Cardiac fibroblast (primary cell): ENCODE measurements around the gene ITPKC.

Experiments used
- DNase-seq, 2 donors: peaks; one replicate each; pipeline versions ENCODE4 v3.0.0 to v3.0.0-alpha.2; 2010; ENCODE audit warnings: low read depth in 2 of 2
- H3K4me3 ChIP-seq, 2 donors: replicated peaks in 1 of 2; 1 replicate in 1 of 2; 2 replicates in 1 of 2; pipeline ENCODE4 v1.5.1; 2011; ENCODE audit warnings: low read depth in 2 of 2, low read length in 2 of 2, mild to moderate bottlenecking in 2 of 2, moderate library complexity in 1 of 2
- CTCF ChIP-seq: IDR thresholded peaks from one replicate; pipeline ENCODE4 v1.5.1; 2011; ENCODE audit warnings: low read depth, mild to moderate bottlenecking, low read length, inconsistent platforms

ITPKC gene

GRCh38 chr19:40716482-40717324 lies at the start of gene ITPKC, which contains the start of gene COQ8B:
ITPKC (plus strand) TSS chr19:40717112; CDS start chr19:40717136, 24 bp downstream.
COQ8B (minus strand) TSS chr19:40716886; CDS start chr19:40714632, 2,254 bp downstream.
- peak; percentile 98 to 99 for DNase-seq
- H3K4me3 ChIP-seq, result peak within 1 kb of the TSS; percentile 61 to 92
- TF ChIP-seq CTCF, result no peak

- no peak overlapping the region for H3K4me3 ChIP-seq
- DNase-seq, result no peak
- no peak for TF ChIP-seq CTCF
Measured at GRCh38 chr19:40667602-40668001, 49.3 kb upstream of the ITPKC start.

GRCh38 chr19:40668991-40669614 lies 47.8 kb upstream of the ITPKC start:
- DNase-seq, result no peak
- TF ChIP-seq CTCF, result no peak
- no peak overlapping the region for H3K4me3 ChIP-seq

- no peak for DNase-seq
- no peak for TF ChIP-seq CTCF
- no peak overlapping the region for H3K4me3 ChIP-seq
Measured at GRCh38 chr19:40671404-40671803, 45.5 kb upstream of the ITPKC start.

GRCh38 chr19:40672038-40672437 lies 44.9 kb upstream of the ITPKC start:
- H3K4me3 ChIP-seq, result no peak overlapping the region
- TF ChIP-seq CTCF, result no peak
- no peak for DNase-seq

DNA sequence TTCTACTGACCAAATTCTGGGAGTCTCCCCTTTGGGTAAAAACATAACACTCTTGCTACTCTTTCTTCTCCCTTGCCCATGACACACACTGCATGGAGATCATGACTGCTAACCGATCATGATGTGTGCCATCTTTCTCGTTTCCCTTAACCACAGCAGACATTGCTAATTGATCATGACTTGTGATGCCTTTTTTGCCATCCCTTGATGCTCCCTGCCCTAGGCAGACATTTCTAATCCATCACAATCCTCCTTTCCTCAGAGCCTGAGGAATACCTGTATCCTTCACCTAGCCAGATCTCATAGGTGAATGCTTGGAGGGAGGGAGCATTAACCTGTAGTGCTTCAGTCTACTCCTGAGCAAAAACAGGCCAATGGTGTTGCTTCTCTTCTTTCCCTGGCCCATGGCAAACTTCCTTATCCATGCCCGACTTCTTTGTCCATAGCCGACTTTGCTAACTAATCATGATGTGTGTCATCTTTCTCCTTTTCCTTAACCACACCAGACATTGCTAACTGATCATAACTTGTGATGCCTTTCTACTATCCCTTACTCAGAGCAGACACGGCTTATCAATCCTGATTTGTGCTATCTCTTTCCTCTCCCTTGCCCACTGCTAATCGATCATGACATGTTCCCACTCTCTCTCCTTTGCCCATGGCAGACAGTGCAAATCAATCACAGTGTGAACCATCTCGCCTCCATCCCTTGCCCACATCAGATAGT lies 44.2 kb upstream of the ITPKC start:
- no peak overlapping the region for H3K4me3 ChIP-seq
- DNase-seq, result no peak
- no peak for TF ChIP-seq CTCF
